Astrocyte of the cerebellum (primary cell): ENCODE data around the gene LIMD2.

Experiments used
- DNase-seq: peaks from one replicate; pipeline ENCODE4 v3.0.0-alpha.2; 2011; ENCODE audit warnings: low read depth
- H3K4me3 ChIP-seq: 2 replicates; pipeline ENCODE4 v1.5.1; 2011; ENCODE audit warnings: mild to moderate bottlenecking, low read depth, low read length, moderate library complexity
- in situ Hi-C: cut with HindIII; loops from 2 replicates; pipeline ENCODE4 v1.10.0; 2017; ENCODE audit warnings: low sequenced_read_pairs
- TF ChIP-seq, protein P1 (sequence below): IDR thresholded peaks from 2 replicates; pipeline ENCODE4 v1.5.1; 2012; ENCODE audit warnings: low read length, low read depth, moderate library complexity, mild to moderate bottlenecking; ENCODE audit errors: missing control alignments

The LIMD2 gene

DNA sequence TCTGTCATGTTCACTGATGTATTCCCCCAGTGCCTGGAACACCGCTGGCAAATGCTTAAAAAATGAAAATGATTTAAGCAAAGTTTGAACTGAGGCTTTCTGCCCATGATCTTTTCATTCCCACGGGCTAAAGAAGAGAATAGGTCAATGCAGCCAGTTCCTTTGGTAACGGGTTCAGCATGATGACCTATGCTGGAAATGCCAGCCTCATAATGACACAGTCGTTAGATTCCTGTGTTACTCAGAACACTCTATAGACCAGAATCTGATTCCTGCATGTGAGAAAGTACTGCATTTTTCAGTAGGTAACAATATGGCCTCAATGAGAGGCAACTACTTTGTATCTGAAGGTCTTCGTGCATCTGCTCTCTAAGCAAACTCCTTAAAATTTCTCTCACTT is 19.1 kb upstream of the LIMD2 start:
- in situ Hi-C loops: no loop called here
- TF ChIP-seq, protein P1, sequence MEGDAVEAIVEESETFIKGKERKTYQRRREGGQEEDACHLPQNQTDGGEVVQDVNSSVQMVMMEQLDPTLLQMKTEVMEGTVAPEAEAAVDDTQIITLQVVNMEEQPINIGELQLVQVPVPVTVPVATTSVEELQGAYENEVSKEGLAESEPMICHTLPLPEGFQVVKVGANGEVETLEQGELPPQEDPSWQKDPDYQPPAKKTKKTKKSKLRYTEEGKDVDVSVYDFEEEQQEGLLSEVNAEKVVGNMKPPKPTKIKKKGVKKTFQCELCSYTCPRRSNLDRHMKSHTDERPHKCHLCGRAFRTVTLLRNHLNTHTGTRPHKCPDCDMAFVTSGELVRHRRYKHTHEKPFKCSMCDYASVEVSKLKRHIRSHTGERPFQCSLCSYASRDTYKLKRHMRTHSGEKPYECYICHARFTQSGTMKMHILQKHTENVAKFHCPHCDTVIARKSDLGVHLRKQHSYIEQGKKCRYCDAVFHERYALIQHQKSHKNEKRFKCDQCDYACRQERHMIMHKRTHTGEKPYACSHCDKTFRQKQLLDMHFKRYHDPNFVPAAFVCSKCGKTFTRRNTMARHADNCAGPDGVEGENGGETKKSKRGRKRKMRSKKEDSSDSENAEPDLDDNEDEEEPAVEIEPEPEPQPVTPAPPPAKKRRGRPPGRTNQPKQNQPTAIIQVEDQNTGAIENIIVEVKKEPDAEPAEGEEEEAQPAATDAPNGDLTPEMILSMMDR: no peak

DNA sequence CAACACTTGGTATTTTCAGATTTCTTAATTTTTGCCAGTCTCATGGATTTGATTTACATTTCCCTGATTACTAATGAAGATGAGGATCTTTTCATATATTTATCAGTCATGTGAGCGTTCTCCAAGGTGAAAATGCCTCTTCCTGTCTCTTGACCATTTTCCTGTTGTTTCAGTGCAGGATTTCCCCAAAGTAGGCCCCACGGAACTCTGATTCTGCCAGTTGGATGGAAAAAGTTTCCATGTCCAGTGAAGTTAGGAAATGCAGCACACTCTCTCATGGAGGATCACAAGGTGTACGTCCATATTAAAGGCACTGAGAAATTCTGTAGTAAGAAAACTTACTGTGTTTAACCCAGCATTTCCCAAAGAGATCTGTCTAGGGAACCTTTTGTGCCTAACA is 16.5 kb upstream of the LIMD2 start:
- in situ Hi-C loops: no loop called here
- no peak for DNase-seq
- H3K4me3 ChIP-seq: no peak overlapping the region
- TF ChIP-seq, protein P1: no peak

More for the DNA sequence above, 19.1 kb upstream of the LIMD2 start:
- no peak overlapping the region for H3K4me3 ChIP-seq
- DNase-seq: no peak

DNA sequence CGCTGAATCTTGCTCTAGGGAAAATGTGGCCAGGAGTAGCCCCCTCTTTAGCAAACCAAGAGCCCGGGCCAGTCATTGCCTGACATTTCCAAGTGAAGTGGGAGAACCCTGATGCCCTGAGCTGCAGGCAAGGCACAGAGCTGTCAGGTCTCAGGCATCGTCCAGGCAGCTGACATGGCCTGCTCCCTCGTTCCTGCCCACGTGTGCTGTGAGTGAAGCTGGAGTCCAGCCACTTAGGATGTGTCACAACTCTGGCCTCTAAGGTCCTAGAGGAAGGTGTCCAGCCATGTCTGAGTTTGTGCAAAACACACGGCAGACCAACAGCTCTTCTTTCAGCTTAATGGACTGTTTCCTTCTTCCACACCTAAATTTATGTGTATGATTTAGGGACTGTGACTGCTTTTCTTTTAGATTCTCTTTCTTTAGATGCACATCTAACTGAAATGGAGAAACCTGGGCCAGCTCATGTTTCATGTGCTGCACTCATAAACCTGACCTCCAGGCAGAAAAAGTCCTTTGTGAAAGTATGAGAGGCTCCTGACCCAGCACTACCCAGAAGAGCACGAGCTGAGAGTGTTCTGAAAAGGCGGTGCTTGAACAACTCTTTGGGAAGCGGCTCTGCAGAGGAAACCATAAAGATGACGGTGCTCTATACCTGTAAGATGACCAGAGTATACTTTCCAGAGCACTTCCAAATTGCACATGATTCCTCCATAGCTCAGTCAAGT is 14.8 kb upstream of the LIMD2 start:
- TF ChIP-seq, protein P1: no peak
- no peak overlapping the region for H3K4me3 ChIP-seq
- in situ Hi-C loops: loop anchor here (5.0 kb wide), 1 partner anchor 53 kb away; no protein-coding TSS in a partner anchor
- no peak for DNase-seq

DNA sequence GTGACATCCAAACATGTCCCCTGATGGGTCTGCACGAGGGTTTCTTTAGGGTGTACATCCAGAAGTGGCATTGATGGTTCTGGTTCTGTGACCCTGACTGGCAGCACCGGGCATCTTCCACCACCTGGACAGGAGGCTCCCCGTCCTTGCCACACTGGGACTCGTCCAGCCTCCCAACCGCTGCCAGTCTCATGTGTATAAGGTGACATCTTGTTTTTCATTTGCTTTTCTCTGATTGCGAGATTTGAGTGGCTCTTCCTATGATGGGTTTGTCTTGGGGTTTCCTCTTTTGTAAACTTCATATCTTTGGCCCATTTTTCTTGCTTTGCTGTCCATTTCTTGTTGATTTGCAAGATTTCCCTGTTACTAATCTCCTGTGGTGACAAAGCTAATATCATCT is 9.2 kb upstream of the LIMD2 start:
- in situ Hi-C loops: no loop called here
- H3K4me3 ChIP-seq: no peak overlapping the region
- TF ChIP-seq, protein P1: no peak
- DNase-seq: no peak

DNA sequence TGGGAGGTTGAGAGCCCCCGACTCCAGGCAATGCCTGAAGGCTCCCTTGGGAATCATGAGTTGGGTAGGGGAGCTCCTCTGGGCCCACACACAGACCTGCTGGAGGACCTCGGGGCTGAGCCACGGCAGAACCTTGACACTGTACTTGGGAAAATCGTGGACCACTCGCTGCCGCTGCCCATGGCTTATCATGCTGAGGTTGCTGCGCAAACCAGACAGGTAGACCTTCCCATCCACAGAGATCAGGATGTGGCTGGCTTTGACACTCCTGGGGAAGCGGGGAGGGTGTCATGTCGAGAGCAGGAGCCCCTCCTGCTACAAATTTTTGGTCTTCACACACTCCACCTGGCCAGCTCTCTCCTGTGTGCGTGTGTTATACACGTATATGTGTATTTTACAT is 7.2 kb upstream of the LIMD2 start:
- H3K4me3 ChIP-seq: no peak overlapping the region
- TF ChIP-seq, protein P1: no peak
- no peak for DNase-seq
- in situ Hi-C loops: no loop called here

DNA sequence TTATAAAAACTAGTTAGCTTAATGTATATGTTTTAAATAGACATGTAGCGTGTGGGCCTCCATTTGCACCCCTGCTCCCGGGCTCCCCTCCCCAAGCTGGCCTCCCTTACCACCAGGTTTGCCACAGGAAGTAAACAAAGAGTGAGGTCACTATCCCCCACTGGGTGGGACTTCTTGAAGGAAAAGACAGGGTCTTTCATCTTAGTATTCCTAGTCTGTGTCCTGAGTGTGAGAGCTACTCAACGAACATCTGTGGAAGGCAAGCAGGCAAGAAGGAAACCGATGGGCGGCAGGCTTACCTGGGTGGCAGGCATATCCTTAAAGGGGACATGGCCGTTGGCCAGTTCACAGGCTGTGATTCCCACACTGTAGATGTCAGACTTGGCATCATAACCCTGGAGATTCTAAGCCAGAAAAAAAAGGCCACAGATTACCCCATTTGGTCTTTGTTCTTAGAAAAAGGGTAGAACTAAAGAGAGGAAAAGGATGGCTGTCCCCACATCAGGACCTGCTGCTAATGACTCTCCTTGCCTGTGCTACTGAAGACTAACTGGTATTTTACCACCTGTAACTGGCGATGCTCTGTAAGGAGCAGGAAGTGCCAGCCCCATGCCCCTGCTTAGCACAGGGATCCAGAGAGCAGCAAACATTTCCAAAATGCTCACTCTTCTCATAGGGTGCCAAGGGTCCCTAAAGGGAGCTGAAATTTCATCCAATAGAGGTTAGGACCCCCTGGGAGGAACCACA is 6.6 kb upstream of the LIMD2 start:
- H3K4me3 ChIP-seq: no peak overlapping the region
- TF ChIP-seq, protein P1: no peak
- DNase-seq: no peak
- in situ Hi-C loops: no loop called here
